Measurements from ENCODE around the gene PTPN21. TPM values are rescaled to one million over a fixed set of nuclear protein-coding genes. Genes with fewer than 3 reads are reported as not detected.
"Not testable (repeated sequence)": the region's sequence is repeated elsewhere in the genome, so short reads cannot be mapped to it uniquely, and the experiment has no call there.

Gene PTPN21
- polyA plus RNA-seq, 3 donors: not detected

DNA sequence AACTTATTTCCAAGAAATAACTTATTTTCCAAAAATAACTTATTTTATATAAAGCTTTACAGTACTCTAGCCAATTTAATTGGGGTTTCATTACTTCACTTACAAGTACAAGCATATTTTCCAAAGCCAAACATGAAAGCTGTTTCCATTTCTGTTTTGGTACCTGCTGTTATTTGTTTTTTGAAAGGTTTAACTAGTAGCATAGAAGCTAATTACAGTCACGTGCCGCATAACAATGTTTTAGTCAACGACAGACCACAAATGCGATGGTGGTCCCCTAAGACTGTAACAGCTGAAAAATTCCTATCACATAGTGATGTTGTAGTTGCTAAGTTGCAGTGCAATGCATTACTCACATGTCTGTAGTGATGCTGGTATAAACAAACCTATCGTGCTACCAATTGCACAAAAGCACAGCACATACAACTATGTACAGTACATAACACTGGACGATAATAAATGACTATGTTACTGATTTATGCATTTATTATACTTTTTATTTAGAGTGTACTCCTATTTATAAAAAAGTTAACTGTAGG lies 21.7 kb downstream of the PTPN21 start:
- Histone ChIP-seq H2AFZ (ENCODE audit: insufficient read depth, low read depth, low read length, poor library complexity, severe bottlenecking) (no peak overlapping the region), H3K9ac (ENCODE audit: insufficient read depth, low read length, poor library complexity, severe bottlenecking) (no peak overlapping the region), H3K4me1 (ENCODE audit: control insufficient read depth in 1 of 2, insufficient read depth in 2 of 2, low read length in 2 of 2) (peaks cover 8 to 10% of the 10 kb centered on the region in 2 donors), H4K20me1 (ENCODE audit: insufficient read depth, low read length) (no peaks in the 10 kb centered on the region), H3K79me2 (ENCODE audit: insufficient read depth, low read length) (no peaks in the 10 kb centered on the region), H3K9me3 (replicated peaks in 1 of 2; ENCODE audit: control insufficient read depth in 1 of 2, insufficient read depth in 1 of 2, low read length in 2 of 2) (peaks cover 0 to 3% of the 10 kb centered on the region in 2 donors), H3K27ac (ENCODE audit: low read depth in 1 of 2, low read length in 2 of 2) (no peak overlapping the region), H3K27me3 (ENCODE audit: control insufficient read depth in 2 of 2, insufficient read depth in 2 of 2, low read length in 2 of 2) (no peaks in the 10 kb centered on the region), H3K36me3 (replicated peaks in 1 of 2; ENCODE audit: control insufficient read depth in 1 of 2, insufficient read depth in 2 of 2, low read length in 2 of 2) (no peaks in the 10 kb centered on the region), H3K4me3 (replicated peaks in 1 of 3; ENCODE audit: low read depth in 2 of 3, low read length in 3 of 3) (no peak overlapping the region), H3K4me2 (replicated peaks; ENCODE audit: extremely low read depth, low read length, poor library complexity, severe bottlenecking) (no peak overlapping the region)
- no peak overlapping the region for H3K4me3 Mint-ChIP-seq
- TF ChIP-seq CTCF (IDR thresholded peaks at IDR 0.05): no peak
- no CpG with 5 or more reads among the region's 6 CpGs for WGBS (ENCODE audit: insufficient coverage)
- intact Hi-C loops (cut with micrococcal nuclease): no loop called here
- H3K36me3 Mint-ChIP-seq: no peaks in the 10 kb centered on the region
- peaks cover 5 to 12% (median 9%) of the 10 kb centered on the region in 7 donors for H3K9me3 Mint-ChIP-seq
- no peak overlapping the region for H3K27ac Mint-ChIP-seq
- H3K27me3 Mint-ChIP-seq (ENCODE audit: low read depth in 3 of 3): peaks cover 0 to 5% (median 2%) of the 10 kb centered on the region in 3 donors
- H3K4me1 Mint-ChIP-seq: peaks cover 9% of the 10 kb centered on the region
- no peak for DNase-seq

DNA sequence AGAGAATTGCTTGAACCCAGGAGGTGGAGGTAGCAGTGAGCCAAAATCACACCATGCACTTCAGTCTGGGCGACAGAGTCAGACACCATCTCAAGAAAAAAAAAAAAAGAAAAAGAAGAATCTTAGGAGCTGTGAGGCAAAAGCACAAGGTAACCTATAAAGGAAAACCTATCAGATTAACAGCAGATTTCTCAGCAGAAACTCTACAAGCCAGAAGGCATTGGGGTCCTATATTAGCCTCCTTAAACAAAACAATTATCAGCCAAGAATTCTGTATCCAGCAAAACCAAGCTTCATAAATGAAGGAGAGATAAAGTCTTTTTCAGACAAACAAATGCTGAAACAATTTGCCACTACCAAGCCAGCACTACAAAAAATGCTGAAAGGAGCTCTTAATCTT lies 24.9 kb downstream of the PTPN21 start:
- H2AFZ ChIP-seq (ENCODE audit: insufficient read depth, low read depth, low read length, poor library complexity, severe bottlenecking); H3K4me2 ChIP-seq (replicated peaks; ENCODE audit: extremely low read depth, low read length, poor library complexity, severe bottlenecking); H4K20me1 ChIP-seq (ENCODE audit: insufficient read depth, low read length); H3K4me1 ChIP-seq (ENCODE audit: control insufficient read depth in 1 of 2, insufficient read depth in 2 of 2, low read length in 2 of 2); DNase-seq; H3K27me3 Mint-ChIP-seq (ENCODE audit: low read depth in 3 of 3); H3K27ac ChIP-seq (ENCODE audit: low read depth in 1 of 2, low read length in 2 of 2); H3K4me1 Mint-ChIP-seq; H3K9ac ChIP-seq (ENCODE audit: insufficient read depth, low read length, poor library complexity, severe bottlenecking); H3K79me2 ChIP-seq (ENCODE audit: insufficient read depth, low read length); H3K9me3 ChIP-seq (replicated peaks in 1 of 2; ENCODE audit: control insufficient read depth in 1 of 2, insufficient read depth in 1 of 2, low read length in 2 of 2); H3K4me3 ChIP-seq (replicated peaks in 1 of 3; ENCODE audit: low read depth in 2 of 3, low read length in 3 of 3); H3K27me3 ChIP-seq (ENCODE audit: control insufficient read depth in 2 of 2, insufficient read depth in 2 of 2, low read length in 2 of 2); H3K4me3 Mint-ChIP-seq; H3K36me3 Mint-ChIP-seq; intact Hi-C loops (cut with micrococcal nuclease); H3K27ac Mint-ChIP-seq; H3K36me3 ChIP-seq (replicated peaks in 1 of 2; ENCODE audit: control insufficient read depth in 1 of 2, insufficient read depth in 2 of 2, low read length in 2 of 2): not testable (repeated sequence)
- peaks cover 7 to 12% (median 9%) of the 10 kb centered on the region in 7 donors for H3K9me3 Mint-ChIP-seq
- WGBS (ENCODE audit: insufficient coverage): no CpG with 5 or more reads among the region's 1 CpG
